Esophagus muscularis mucosa (tissue), 4 donors: ENCODE measurements around the gene AKAP11.

ENCODE experiments used
- CTCF ChIP-seq, 3 experiments: fragments of 200-600 bp in 2 of 3; fragments of 450-650 bp in 1 of 3; sonication (generic) in 2 of 3; IDR thresholded peaks; one replicate each; pipeline ENCODE4 v1.5.1; 2017 to 2019; ENCODE audit warnings: antibody characterized with exemption in 3 of 3, mild to moderate bottlenecking in 2 of 3, moderate library complexity in 1 of 3
- EP300 ChIP-seq: sonication (generic); formaldehyde crosslinking; IDR thresholded peaks from one replicate; pipeline ENCODE4 v1.6.1; 2017; ENCODE audit warnings: antibody characterized with exemption
- POLR2A ChIP-seq: fragments of 450-650 bp; IDR thresholded peaks from one replicate; pipeline ENCODE4 v1.6.1; 2017; ENCODE audit warnings: antibody characterized with exemption, moderate library complexity, mild to moderate bottlenecking, low read depth
- POLR2AphosphoS5 ChIP-seq, 2 donors: sonication (generic); formaldehyde crosslinking; IDR thresholded peaks; one replicate each; pipeline ENCODE4 v1.6.1; 2017; ENCODE audit warnings: antibody characterized with exemption in 2 of 2

GRCh38 chr13:42284068-42284467, 12.1 kb downstream of the AKAP11 start:
- TF ChIP-seq POLR2A (no peak), CTCF (IDR thresholded peaks at IDR 0.05) (no peak), EP300 (no peak), POLR2AphosphoS5 (IDR thresholded peaks at IDR 0.05) (no peak)
